Mesendoderm (in vitro differentiated cells): ENCODE data around the gene TMCC1.
"Not testable (repeated sequence)": the region's sequence is repeated elsewhere in the genome, so short reads cannot be mapped to it uniquely, and the experiment has no call there.

Experiments used
- DNase-seq: peaks from one replicate; pipeline ENCODE4 v3.0.0; 2013
- H2AK5ac ChIP-seq: 2 replicates; pipeline ENCODE4 v1.6.1; 2013; ENCODE audit warnings: low read length, inconsistent platforms
- H2BK120ac ChIP-seq: 2 replicates; pipeline ENCODE4 v1.6.1; 2013; ENCODE audit warnings: low read depth, mild to moderate bottlenecking, low read length, moderate library complexity, mixed read lengths
- H2BK15ac ChIP-seq: replicated peaks from 2 replicates; pipeline ENCODE4 v1.6.1; 2013; ENCODE audit warnings: low read depth, mild to moderate bottlenecking, moderate library complexity
- H2BK5ac ChIP-seq: 2 replicates; pipeline ENCODE4 v1.6.1; 2013; ENCODE audit warnings: low read length, inconsistent platforms
- H3K18ac ChIP-seq: 2 replicates; pipeline ENCODE4 v1.6.1; 2013; ENCODE audit warnings: mild to moderate bottlenecking, low read length, mixed read lengths
- H3K23ac ChIP-seq: one replicate; pipeline ENCODE4 v1.6.1; 2013; ENCODE audit warnings: low read length
- H3K27ac ChIP-seq: 2 replicates; pipeline ENCODE4 v1.5.1; 2013; ENCODE audit warnings: low read depth, mild to moderate bottlenecking, inconsistent platforms, low read length, moderate library complexity
- H3K27me3 ChIP-seq: 2 replicates; pipeline ENCODE4 v1.6.1; 2013; ENCODE audit warnings: low read length, control low read depth, mild to moderate bottlenecking, inconsistent platforms; ENCODE audit not compliant: insufficient read depth, poor library complexity
- H3K36me3 ChIP-seq: 2 replicates; pipeline ENCODE4 v1.6.1; 2013; ENCODE audit warnings: low read length, inconsistent platforms; ENCODE audit not compliant: control insufficient read depth, insufficient read depth
- H3K4ac ChIP-seq: one replicate; pipeline ENCODE4 v1.6.1; 2013; ENCODE audit warnings: low read depth, mild to moderate bottlenecking, low read length, moderate library complexity
- H3K4me1 ChIP-seq: 2 replicates; pipeline ENCODE4 v1.6.1; 2013; ENCODE audit warnings: low read depth, low read length, inconsistent platforms; ENCODE audit not compliant: control insufficient read depth
- H3K4me2 ChIP-seq: 2 replicates; pipeline ENCODE4 v1.6.1; 2013; ENCODE audit warnings: low read length
- H3K4me3 ChIP-seq: 2 replicates; pipeline ENCODE4 v1.5.1; 2013; ENCODE audit warnings: mild to moderate bottlenecking, low read length
- H3K56ac ChIP-seq: one replicate; pipeline ENCODE4 v1.6.1; 2013; ENCODE audit warnings: low read length
- H3K79me1 ChIP-seq: 2 replicates; pipeline ENCODE4 v1.6.1; 2013; ENCODE audit warnings: low read length, inconsistent platforms
- H3K79me2 ChIP-seq: 2 replicates; pipeline ENCODE4 v1.6.1; 2013; ENCODE audit warnings: mild to moderate bottlenecking, low read length; ENCODE audit not compliant: control insufficient read depth, insufficient read depth
- H3K9ac ChIP-seq: 2 replicates; pipeline ENCODE4 v1.6.1; 2013; ENCODE audit warnings: low read length, inconsistent platforms
- H4K5ac ChIP-seq: one replicate; pipeline ENCODE4 v1.6.1; 2013; ENCODE audit warnings: low read length
- H4K8ac ChIP-seq: one replicate; pipeline ENCODE4 v1.6.1; 2013; ENCODE audit warnings: low read depth, mild to moderate bottlenecking, control low read depth, low read length, moderate library complexity
- WGBS: extraction: QIAGEN DNeasy Blood & Tissue Kit; methylation state at CpG from one replicate; pipeline ENCODE4 v1.1.7; 2013; ENCODE audit warnings: low lambda C conversion rate, missing lambda C conversion rate; ENCODE audit not compliant: insufficient coverage; ENCODE audit errors: extremely low coverage; 5-methylcytosine and 5-hydroxymethylcytosine counted together

The TMCC1 gene

DNA sequence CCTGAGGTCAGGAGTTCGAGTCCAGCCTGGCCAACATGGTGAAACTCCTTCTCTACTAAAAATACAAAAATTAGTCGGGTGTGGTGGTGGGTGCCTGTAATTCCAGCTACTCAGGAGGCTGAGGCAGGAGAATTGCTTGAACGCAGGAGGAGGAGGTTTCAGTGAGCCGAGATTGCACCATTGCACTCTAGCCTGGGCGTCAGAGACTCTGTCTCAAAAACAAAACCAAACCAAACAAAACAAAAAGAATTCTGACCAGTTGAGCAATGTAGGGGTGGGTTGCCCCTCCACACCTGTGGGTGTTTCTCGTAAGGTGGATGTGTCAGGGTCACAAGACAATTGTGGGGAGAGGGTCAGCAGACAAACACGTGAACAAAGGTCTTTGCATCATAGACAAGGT lies 252.5 kb downstream of the TMCC1 start:
- H3K18ac ChIP-seq, H3K4me1 ChIP-seq, H3K56ac ChIP-seq, H3K23ac ChIP-seq, H3K4ac ChIP-seq, H3K27me3 ChIP-seq, H3K4me3 ChIP-seq, H2AK5ac ChIP-seq, H2BK15ac ChIP-seq, H3K4me2 ChIP-seq, H3K27ac ChIP-seq, H4K8ac ChIP-seq, DNase-seq, H3K9ac ChIP-seq, H3K79me2 ChIP-seq, H3K79me1 ChIP-seq, H4K5ac ChIP-seq, H2BK120ac ChIP-seq, H2BK5ac ChIP-seq, H3K36me3 ChIP-seq: not testable (repeated sequence)
- no CpG with 5 or more reads among the region's 7 CpGs for WGBS

DNA sequence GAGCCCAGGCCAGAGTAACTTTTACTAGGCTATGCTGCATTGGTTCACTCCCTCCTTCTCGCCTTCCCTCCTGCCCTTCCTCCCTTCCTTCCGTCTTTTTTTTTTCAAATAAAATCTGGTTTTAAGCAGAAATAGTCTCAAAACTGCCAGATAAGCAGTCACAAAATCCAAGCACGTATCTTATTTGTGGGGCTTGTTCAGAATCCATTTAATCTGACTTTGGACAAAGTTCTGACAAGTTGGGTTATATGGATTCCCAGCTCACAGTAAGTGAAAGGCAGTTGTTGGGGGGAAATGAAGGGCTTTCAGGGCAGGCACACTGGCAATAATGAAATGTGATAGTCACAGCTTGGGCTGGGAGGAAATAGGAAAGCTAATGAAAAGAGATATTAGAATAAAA lies 255.0 kb downstream of the TMCC1 start:
- H3K27me3 ChIP-seq, result no peaks in the 10 kb centered on the region
- no peak overlapping the region for H3K4me2 ChIP-seq
- H3K36me3 ChIP-seq, result no peaks in the 10 kb centered on the region
- H3K27ac ChIP-seq, result no peak overlapping the region
- H3K18ac ChIP-seq, result no peak overlapping the region
- no peaks in the 10 kb centered on the region for H3K79me1 ChIP-seq
- H2AK5ac ChIP-seq, result no peak overlapping the region
- H3K4ac ChIP-seq, result no peak overlapping the region
- no peak overlapping the region for H2BK5ac ChIP-seq
- H3K4me1 ChIP-seq, result no peaks in the 10 kb centered on the region
- H3K79me2 ChIP-seq, result no peaks in the 10 kb centered on the region
- WGBS, result no CpG with 5 or more reads among the region's 3 CpGs
- no peak overlapping the region for H3K23ac ChIP-seq
- no peak overlapping the region for H2BK15ac ChIP-seq
- no peak overlapping the region for H4K5ac ChIP-seq
- H4K8ac ChIP-seq, result no peak overlapping the region
- H3K56ac ChIP-seq, result no peak overlapping the region
- H3K4me3 ChIP-seq, result no peak overlapping the region
- no peak overlapping the region for H2BK120ac ChIP-seq
- DNase-seq, result no peak
- no peak overlapping the region for H3K9ac ChIP-seq

DNA sequence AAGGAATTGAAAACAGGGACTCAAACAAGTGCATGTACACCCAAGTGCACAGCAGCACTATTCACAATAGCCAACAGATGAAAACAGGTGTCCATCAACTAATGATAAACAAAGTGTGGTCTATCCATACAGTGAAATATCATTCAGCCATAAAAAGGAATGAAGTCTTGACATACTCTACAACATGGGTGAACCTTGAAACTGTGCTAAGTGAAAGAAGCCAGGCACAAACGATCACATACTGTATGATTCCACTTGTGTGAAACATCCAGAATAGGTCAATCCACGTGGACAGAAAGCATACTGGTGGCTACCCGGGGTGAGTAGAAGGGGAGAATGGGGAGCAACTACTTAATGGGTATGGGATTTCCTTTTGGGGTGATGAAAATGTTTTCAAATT lies 257.4 kb downstream of the TMCC1 start:
- H2BK5ac ChIP-seq, result no peak overlapping the region
- DNase-seq, result no peak
- H3K4ac ChIP-seq, result no peak overlapping the region
- H3K27ac ChIP-seq, result no peak overlapping the region
- no peak overlapping the region for H3K4me3 ChIP-seq
- H2BK120ac ChIP-seq, result no peak overlapping the region
- no peaks in the 10 kb centered on the region for H3K27me3 ChIP-seq
- no peaks in the 10 kb centered on the region for H3K4me1 ChIP-seq
- H3K79me2 ChIP-seq, result no peaks in the 10 kb centered on the region
- H3K9ac ChIP-seq, result no peak overlapping the region
- no peak overlapping the region for H3K18ac ChIP-seq
- no peak overlapping the region for H3K23ac ChIP-seq
- no peak overlapping the region for H2BK15ac ChIP-seq
- no peaks in the 10 kb centered on the region for H3K36me3 ChIP-seq
- H4K5ac ChIP-seq, result no peak overlapping the region
- no peaks in the 10 kb centered on the region for H3K79me1 ChIP-seq
- H4K8ac ChIP-seq, result no peak overlapping the region
- H2AK5ac ChIP-seq, result no peak overlapping the region
- WGBS, result no CpG with 5 or more reads among the region's 3 CpGs
- no peak overlapping the region for H3K56ac ChIP-seq
- no peak overlapping the region for H3K4me2 ChIP-seq

DNA sequence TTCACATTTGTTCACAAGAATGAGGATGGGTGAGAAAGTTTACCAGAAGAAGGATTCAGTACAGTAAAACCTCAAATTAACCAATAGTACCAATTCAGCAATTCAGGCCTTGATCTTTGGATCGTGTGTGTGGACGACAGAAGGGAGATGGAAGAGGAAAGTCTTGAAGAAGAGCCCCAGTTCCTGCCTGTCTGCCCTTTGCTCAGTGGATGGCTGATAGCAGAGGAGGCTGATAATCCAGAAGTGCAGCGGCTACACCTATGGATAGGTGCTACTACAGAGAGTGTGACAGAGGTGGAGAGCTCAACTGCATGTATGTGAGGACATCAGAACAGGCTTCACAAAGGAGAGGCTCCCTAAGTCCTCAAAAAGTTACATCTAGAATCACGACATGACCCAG lies 257.9 kb downstream of the TMCC1 start:
- H3K27me3 ChIP-seq, result no peaks in the 10 kb centered on the region
- H3K79me1 ChIP-seq, result no peaks in the 10 kb centered on the region
- H3K23ac ChIP-seq, result no peak overlapping the region
- no peak overlapping the region for H4K5ac ChIP-seq
- H3K4me1 ChIP-seq, result no peaks in the 10 kb centered on the region
- no peak overlapping the region for H2BK15ac ChIP-seq
- H3K4ac ChIP-seq, result no peak overlapping the region
- no peak overlapping the region for H3K9ac ChIP-seq
- no peak overlapping the region for H3K4me2 ChIP-seq
- no peak overlapping the region for H3K27ac ChIP-seq
- no peak overlapping the region for H3K18ac ChIP-seq
- H4K8ac ChIP-seq, result no peak overlapping the region
- H3K4me3 ChIP-seq, result no peak overlapping the region
- no CpG with 5 or more reads among the region's 4 CpGs for WGBS
- H2AK5ac ChIP-seq, result no peak overlapping the region
- DNase-seq, result no peak
- no peak overlapping the region for H3K56ac ChIP-seq
- no peak overlapping the region for H2BK120ac ChIP-seq
- H3K79me2 ChIP-seq, result no peaks in the 10 kb centered on the region
- no peaks in the 10 kb centered on the region for H3K36me3 ChIP-seq
- no peak overlapping the region for H2BK5ac ChIP-seq

DNA sequence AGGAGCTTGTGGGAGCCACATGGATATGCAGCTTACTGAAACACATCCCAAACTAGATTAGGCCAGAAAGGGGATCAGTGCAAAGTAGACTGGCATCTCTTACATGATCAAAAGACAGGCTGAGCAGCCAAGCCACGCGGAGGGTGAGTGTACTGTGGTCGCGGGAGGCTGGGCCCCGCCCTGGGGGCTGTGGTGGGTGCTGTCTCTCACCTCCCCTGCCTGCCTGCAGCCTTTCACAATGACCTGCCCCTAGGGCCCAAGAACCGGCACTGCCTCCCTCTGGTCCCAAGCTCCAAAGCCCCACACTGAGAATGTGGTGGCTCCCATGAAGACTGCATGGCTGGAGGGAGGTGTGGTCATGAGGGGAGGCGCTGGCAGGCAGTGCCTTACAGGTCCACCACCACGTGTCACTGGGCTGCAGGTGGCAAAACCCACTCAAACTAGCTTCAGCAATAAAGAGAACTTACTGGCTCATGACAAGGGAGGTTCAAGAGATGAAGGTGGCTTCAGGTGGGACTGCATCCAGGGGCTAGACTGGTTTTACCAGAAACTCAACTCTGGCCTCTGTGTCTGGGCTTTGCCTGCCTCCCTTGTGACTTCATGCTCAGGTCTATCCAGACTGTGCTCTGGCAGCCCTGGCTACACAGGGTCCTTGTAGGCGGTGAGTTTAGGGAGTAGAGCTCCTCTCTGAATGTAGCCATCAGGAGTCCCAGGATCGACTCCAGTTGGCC lies 259.6 kb downstream of the TMCC1 start:
- Histone ChIP-seq H3K79me1 (no peaks in the 10 kb centered on the region), H3K36me3 (no peaks in the 10 kb centered on the region), H3K18ac (no peak overlapping the region), H4K5ac (no peak overlapping the region), H3K27ac (no peak overlapping the region), H3K4me3 (no peak overlapping the region), H3K27me3 (no peaks in the 10 kb centered on the region), H3K56ac (no peak overlapping the region), H2BK5ac (no peak overlapping the region), H3K4me2 (no peak overlapping the region), H2BK15ac (no peak overlapping the region), H2AK5ac (no peak overlapping the region), H2BK120ac (no peak overlapping the region), H3K9ac (no peak overlapping the region), H4K8ac (no peak overlapping the region), H3K79me2 (no peaks in the 10 kb centered on the region), H3K23ac (no peak overlapping the region), H3K4ac (no peak overlapping the region), H3K4me1 (no peaks in the 10 kb centered on the region)
- peak; percentile 47 for DNase-seq
- WGBS, result no CpG with 5 or more reads among the region's 10 CpGs

DNA sequence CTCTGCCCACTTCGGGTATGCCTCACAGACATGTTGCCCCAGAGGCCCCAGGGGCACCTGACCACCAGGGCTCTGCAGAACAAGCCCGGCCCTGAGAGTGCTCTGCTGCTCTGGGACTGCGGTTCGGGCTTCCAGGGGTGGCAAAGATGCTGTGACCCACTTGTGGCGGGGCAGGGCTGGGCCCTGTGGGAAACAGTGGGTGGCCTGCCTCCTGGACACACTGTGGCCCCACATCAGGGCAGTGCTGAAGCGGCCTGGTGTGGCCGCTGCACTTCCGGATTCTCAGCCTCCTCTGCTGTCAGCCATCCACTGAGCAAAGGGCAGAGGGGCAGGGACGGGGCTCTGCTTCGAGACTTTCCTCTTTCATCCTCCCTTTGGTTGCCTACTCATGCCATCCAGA lies 260.5 kb downstream of the TMCC1 start:
- H3K36me3 ChIP-seq, result no peaks in the 10 kb centered on the region
- H3K79me2 ChIP-seq, result no peaks in the 10 kb centered on the region
- H2BK15ac ChIP-seq, result no peak overlapping the region
- H3K79me1 ChIP-seq, result no peaks in the 10 kb centered on the region
- no peak overlapping the region for H3K27ac ChIP-seq
- H3K23ac ChIP-seq, result no peak overlapping the region
- H2AK5ac ChIP-seq, result no peak overlapping the region
- no CpG with 5 or more reads among the region's 10 CpGs for WGBS
- DNase-seq, result no peak
- H3K4me3 ChIP-seq, result no peak overlapping the region
- peaks cover 2% of the 10 kb centered on the region for H3K4me1 ChIP-seq
- H2BK5ac ChIP-seq, result no peak overlapping the region
- no peak overlapping the region for H4K8ac ChIP-seq
- H3K4me2 ChIP-seq, result no peak overlapping the region
- no peak overlapping the region for H4K5ac ChIP-seq
- no peak overlapping the region for H3K9ac ChIP-seq
- no peak overlapping the region for H2BK120ac ChIP-seq
- no peaks in the 10 kb centered on the region for H3K27me3 ChIP-seq
- H3K4ac ChIP-seq, result no peak overlapping the region
- no peak overlapping the region for H3K18ac ChIP-seq
- no peak overlapping the region for H3K56ac ChIP-seq
